ENCODE measurements around the gene BICC1. TPM values are rescaled to one million over a fixed set of nuclear protein-coding genes. Genes with fewer than 3 reads are reported as not detected.

Gene BICC1
- total RNA-seq, 1 experiment from 2014 or later = 0.57 TPM

- no peak for TF ChIP-seq CTCF (conservative IDR thresholded peaks at IDR 0.05)
- no peak for DNase-seq
- H3K9me3 Mint-ChIP-seq = 0 out of 5 replicates have a peak, but pooled peaks cover 0 to 3% of the 10 kb centered on the region in 2 experiments
- no peak overlapping the region for H3K23ac ChIP-seq (ENCODE audit: insufficient read length, low read depth, low read length)
- H4K20me1 ChIP-seq (ENCODE audit: control insufficient read depth, insufficient read depth, insufficient read length) = no peaks in the 10 kb centered on the region
- H3K27me3 Mint-ChIP-seq (ENCODE audit: low read depth) = no peaks in the 10 kb centered on the region
- H3K9me3 ChIP-seq (ENCODE audit: control insufficient read depth, low read depth, low read length) = no peaks in the 10 kb centered on the region
- no peak overlapping the region for H2BK15ac ChIP-seq (ENCODE audit: low read depth, low read length)
- WGBS (ENCODE audit: extremely low coverage, insufficient read length, low lambda C conversion rate) = no CpG with 5 or more reads among the region's 1 CpG
- no peak overlapping the region for H3K18ac ChIP-seq (ENCODE audit: insufficient read length, low read depth, low read length)
- no peak overlapping the region for H3K27ac Mint-ChIP-seq
- no peak overlapping the region for H3K4ac ChIP-seq (ENCODE audit: low read depth, low read length)
- no peak overlapping the region for H3K4me3 Mint-ChIP-seq
- H4K8ac ChIP-seq (replicated peaks; ENCODE audit: insufficient read length, low read depth, low read length) = no peak overlapping the region
- no peak overlapping the region for H3K27ac ChIP-seq (ENCODE audit: insufficient read length, low read depth, low read length)
- no peak overlapping the region for H3K14ac ChIP-seq (ENCODE audit: insufficient read depth, low read length)
- no peaks in the 10 kb centered on the region for H3K27me3 ChIP-seq (ENCODE audit: insufficient read depth, low read length)
- no peak overlapping the region for H3T11ph ChIP-seq (ENCODE audit: low read length)
- H2BK20ac ChIP-seq (ENCODE audit: low read depth, low read length, poor library complexity, severe bottlenecking) = no peak overlapping the region
- H3K36me3 Mint-ChIP-seq (ENCODE audit: insufficient read depth in 1 of 3, low read depth in 3 of 3) = no peaks in the 10 kb centered on the region
- no peaks in the 10 kb centered on the region for H3K4me1 ChIP-seq (ENCODE audit: insufficient read depth, low read length)
- no peak overlapping the region for H2BK5ac ChIP-seq (ENCODE audit: insufficient read length, low read length)
- no peak overlapping the region for H2AFZ ChIP-seq (ENCODE audit: low read length)
- no peak overlapping the region for H4K5ac ChIP-seq (ENCODE audit: insufficient read length, low read depth, low read length)
- no peak overlapping the region for H4K91ac ChIP-seq (ENCODE audit: insufficient read length, low read depth, low read length)
- no peaks in the 10 kb centered on the region for H3K79me1 ChIP-seq (ENCODE audit: insufficient read depth, low read depth, low read length, poor library complexity, severe bottlenecking)
- H2AK5ac ChIP-seq (ENCODE audit: insufficient read length, low read length) = no peak overlapping the region
- no peak overlapping the region for H3K56ac ChIP-seq (ENCODE audit: insufficient read length, low read depth, low read length)
- H2BK120ac ChIP-seq (ENCODE audit: low read depth, low read length, poor library complexity, severe bottlenecking) = no peak overlapping the region
- H3K4me2 ChIP-seq (ENCODE audit: insufficient read depth, insufficient read length, low read length) = no peak overlapping the region
- no peak overlapping the region for H3K9ac ChIP-seq (ENCODE audit: extremely low read depth, insufficient read length, low read length)
- H3K23me2 ChIP-seq (ENCODE audit: insufficient read length, low read depth, low read length, poor library complexity, severe bottlenecking) = no peaks in the 10 kb centered on the region
- no peak overlapping the region for H2BK12ac ChIP-seq (ENCODE audit: insufficient read length, low read depth, low read length)
- no peaks in the 10 kb centered on the region for H3K79me2 ChIP-seq (ENCODE audit: insufficient read depth, low read length)
- no peaks in the 10 kb centered on the region for H3K4me1 Mint-ChIP-seq
These were observed 96.3 kb downstream of the BICC1 start for GRCh38 chr10:58608826-58609531.

All from H9 (cell line).